Measurements from ENCODE around the gene BRSK2. TPM values are rescaled to one million over a fixed set of nuclear protein-coding genes. Genes with fewer than 3 reads are reported as not detected.

BRSK2 gene
- total RNA-seq, 1 donor from 2014 or later, result 7.1 TPM

GRCh38 chr11:1371377-1371776, 18.4 kb upstream of the BRSK2 start:
- FAIRE-seq (no peak), DNase-seq (ENCODE audit: low read depth) (no peak)
- no peak overlapping the region for H3K4me2 ChIP-seq (ENCODE audit: low read length)
- H3K9ac ChIP-seq (ENCODE audit: low read length), result no peak overlapping the region
- no peak overlapping the region for H3K4me3 ChIP-seq (ENCODE audit: insufficient read depth, low read depth, low read length)
- TF ChIP-seq CTCF (IDR thresholded peaks at IDR 0.05; ENCODE audit: insufficient read depth, low read depth, low read length) (no peak), EZH2 (IDR thresholded peaks at IDR 0.05; ENCODE audit: insufficient read depth, low read length) (no peak)
- no peaks in the 10 kb centered on the region for H3K9me3 ChIP-seq (ENCODE audit: insufficient read depth, low read depth, low read length)
- H4K20me1 ChIP-seq (ENCODE audit: insufficient read depth, low read length), result no peaks in the 10 kb centered on the region
- Mint-ChIP-seq H3K27ac (ENCODE audit: unreplicated experiment) (no peak overlapping the region), H3K36me3 (ENCODE audit: low read depth, unreplicated experiment) (no peaks in the 10 kb centered on the region), H3K9me3 (ENCODE audit: unreplicated experiment) (peaks cover 8% of the 10 kb centered on the region), H3K4me3 (ENCODE audit: unreplicated experiment) (no peak overlapping the region), H3K27me3 (ENCODE audit: low read depth, unreplicated experiment) (peaks cover 19% of the 10 kb centered on the region), H3K4me1 (ENCODE audit: low read depth, unreplicated experiment) (no peaks in the 10 kb centered on the region)
- no peaks in the 10 kb centered on the region for H3K79me2 ChIP-seq (ENCODE audit: insufficient read depth, low read length)
- no peaks in the 10 kb centered on the region for H3K36me3 ChIP-seq (ENCODE audit: insufficient read depth, low read length)
- no peaks in the 10 kb centered on the region for H3K4me1 ChIP-seq (ENCODE audit: insufficient read depth, low read length)
- H3K27ac ChIP-seq (ENCODE audit: low read depth, low read length), result no peak overlapping the region
- H2AFZ ChIP-seq (ENCODE audit: low read depth, low read length), result no peak overlapping the region
- H3K27me3 ChIP-seq (ENCODE audit: insufficient read depth, low read length), result no peaks in the 10 kb centered on the region

- FAIRE-seq (no peak), DNase-seq (ENCODE audit: low read depth) (no peak)
- Mint-ChIP-seq H3K4me1 (ENCODE audit: low read depth, unreplicated experiment) (no peaks in the 10 kb centered on the region), H3K27me3 (ENCODE audit: low read depth, unreplicated experiment) (peaks cover 17% of the 10 kb centered on the region), H3K9me3 (ENCODE audit: unreplicated experiment) (peaks cover 3% of the 10 kb centered on the region), H3K36me3 (ENCODE audit: low read depth, unreplicated experiment) (no peaks in the 10 kb centered on the region), H3K27ac (ENCODE audit: unreplicated experiment) (no peak overlapping the region), H3K4me3 (ENCODE audit: unreplicated experiment) (no peak overlapping the region)
- no peak overlapping the region for H2AFZ ChIP-seq (ENCODE audit: low read depth, low read length)
- no peaks in the 10 kb centered on the region for H3K79me2 ChIP-seq (ENCODE audit: insufficient read depth, low read length)
- H3K9me3 ChIP-seq (ENCODE audit: insufficient read depth, low read depth, low read length), result no peaks in the 10 kb centered on the region
- no peak overlapping the region for H3K9ac ChIP-seq (ENCODE audit: low read length)
- H3K27ac ChIP-seq (ENCODE audit: low read depth, low read length), result no peak overlapping the region
- H3K4me2 ChIP-seq (ENCODE audit: low read length), result no peak overlapping the region
- no peak for TF ChIP-seq EZH2 (IDR thresholded peaks at IDR 0.05; ENCODE audit: insufficient read depth, low read length)
- TF ChIP-seq CTCF (IDR thresholded peaks at IDR 0.05; ENCODE audit: insufficient read depth, low read depth, low read length), result no peak
- H3K4me3 ChIP-seq (ENCODE audit: insufficient read depth, low read depth, low read length), result no peak overlapping the region
- H3K27me3 ChIP-seq (ENCODE audit: insufficient read depth, low read length), result no peaks in the 10 kb centered on the region
- H4K20me1 ChIP-seq (ENCODE audit: insufficient read depth, low read length), result no peaks in the 10 kb centered on the region
- H3K36me3 ChIP-seq (ENCODE audit: insufficient read depth, low read length), result no peaks in the 10 kb centered on the region
- H3K4me1 ChIP-seq (ENCODE audit: insufficient read depth, low read length), result no peaks in the 10 kb centered on the region
Measured at GRCh38 chr11:1371836-1372465, 17.8 kb upstream of the BRSK2 start.

GRCh38 chr11:1372660-1373059, 17.1 kb upstream of the BRSK2 start:
- no peak overlapping the region for H3K4me3 ChIP-seq (ENCODE audit: insufficient read depth, low read depth, low read length)
- no peaks in the 10 kb centered on the region for H3K36me3 ChIP-seq (ENCODE audit: insufficient read depth, low read length)
- no peak overlapping the region for H3K9ac ChIP-seq (ENCODE audit: low read length)
- H3K27ac Mint-ChIP-seq (ENCODE audit: unreplicated experiment), result no peak overlapping the region
- no peak overlapping the region for H3K27ac ChIP-seq (ENCODE audit: low read depth, low read length)
- peaks cover 2% of the 10 kb centered on the region for H3K9me3 Mint-ChIP-seq (ENCODE audit: unreplicated experiment)
- H3K4me1 ChIP-seq (ENCODE audit: insufficient read depth, low read length), result no peaks in the 10 kb centered on the region
- FAIRE-seq, result no peak
- no peaks in the 10 kb centered on the region for H4K20me1 ChIP-seq (ENCODE audit: insufficient read depth, low read length)
- H3K27me3 Mint-ChIP-seq (ENCODE audit: low read depth, unreplicated experiment), result peaks cover 17% of the 10 kb centered on the region
- no peaks in the 10 kb centered on the region for H3K4me1 Mint-ChIP-seq (ENCODE audit: low read depth, unreplicated experiment)
- no peak overlapping the region for H2AFZ ChIP-seq (ENCODE audit: low read depth, low read length)
- TF ChIP-seq EZH2 (IDR thresholded peaks at IDR 0.05; ENCODE audit: insufficient read depth, low read length), result no peak
- no peak for TF ChIP-seq CTCF (IDR thresholded peaks at IDR 0.05; ENCODE audit: insufficient read depth, low read depth, low read length)
- DNase-seq (ENCODE audit: low read depth), result no peak
- peaks cover 2% of the 10 kb centered on the region for H3K27me3 ChIP-seq (ENCODE audit: insufficient read depth, low read length)
- no peaks in the 10 kb centered on the region for H3K79me2 ChIP-seq (ENCODE audit: insufficient read depth, low read length)
- no peak overlapping the region for H3K4me3 Mint-ChIP-seq (ENCODE audit: unreplicated experiment)
- H3K9me3 ChIP-seq (ENCODE audit: insufficient read depth, low read depth, low read length), result no peaks in the 10 kb centered on the region
- H3K36me3 Mint-ChIP-seq (ENCODE audit: low read depth, unreplicated experiment), result no peaks in the 10 kb centered on the region
- no peak overlapping the region for H3K4me2 ChIP-seq (ENCODE audit: low read length)
